ENCODE measurements around the gene STK39. TPM values are rescaled to one million over a fixed set of nuclear protein-coding genes. Genes with fewer than 3 reads are reported as not detected.

The STK39 gene
- total and polyA plus RNA-seq, 11 donors, result 13.1 to 40.1 (median 21.5) TPM

DNA sequence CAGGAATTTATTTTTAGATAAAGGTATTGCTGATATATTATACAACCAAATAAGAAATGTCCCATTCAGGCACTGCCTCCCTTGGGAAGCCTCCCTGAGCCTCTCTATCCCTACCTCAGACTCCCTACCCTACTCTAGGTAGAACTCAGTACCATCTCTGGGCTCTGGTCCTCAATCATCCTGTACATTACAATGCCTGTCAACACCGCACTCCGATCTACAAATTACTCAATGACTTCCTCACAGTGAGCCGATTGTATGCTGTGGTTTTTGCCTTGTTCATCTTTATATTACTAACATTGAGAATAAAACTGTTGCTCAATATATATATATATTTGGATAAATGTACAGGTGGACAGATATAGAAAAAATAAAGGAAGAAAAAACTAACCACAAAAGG is 207.5 kb downstream of the STK39 start:
- TF ChIP-seq CTCF (IDR thresholded peaks at IDR 0.05) (no peak), POLR2A (IDR thresholded peaks at IDR 0.05) (no peak)

DNA sequence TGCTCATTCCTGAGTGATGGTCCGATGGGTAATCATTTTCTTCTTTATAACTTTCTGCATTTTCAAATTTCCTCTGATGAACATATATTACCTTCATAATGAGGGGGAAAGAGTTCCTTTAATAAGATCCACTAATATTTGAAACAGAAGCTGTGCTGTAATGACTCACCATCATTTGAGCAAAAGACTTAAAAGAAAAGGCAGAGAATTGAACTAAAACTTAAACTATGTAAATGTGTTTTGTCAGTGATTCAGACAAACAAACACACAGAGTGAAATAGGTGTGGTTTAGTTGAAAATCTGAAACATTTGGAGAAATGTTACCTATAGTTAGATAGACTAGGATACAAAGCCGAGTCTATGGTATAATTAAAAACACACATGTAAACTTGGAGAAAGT is 209.6 kb downstream of the STK39 start:
- peaks cover 0 to 7% (median 0%) of the 10 kb centered on the region in 9 donors for H3K36me3 ChIP-seq
- ATAC-seq (no peak), DNase-seq (no peak)
- no peak for TF ChIP-seq CTCF (IDR thresholded peaks at IDR 0.05)
- no peak for TF ChIP-seq POLR2A (IDR thresholded peaks at IDR 0.05)
- WGBS, 4 donors, result 92 to 98% (median 95%) methylated on average over 2 of the region's 2 CpGs
- H3K4me3 ChIP-seq, result no peak overlapping the region
- intact Hi-C loops (cut with DNase I), result no loop called here
- H3K27ac ChIP-seq, result no peak overlapping the region
- H3K9me3 ChIP-seq, result no peaks in the 10 kb centered on the region
- H3K27me3 ChIP-seq, result no peaks in the 10 kb centered on the region
- H3K4me1 ChIP-seq, result no peaks in the 10 kb centered on the region

More for the DNA sequence above, 207.5 kb downstream of the STK39 start:
- intact Hi-C loops (cut with DNase I), result no loop called here
- no peaks in the 10 kb centered on the region for H3K36me3 ChIP-seq
- H3K4me3 ChIP-seq, result no peak overlapping the region
- H3K4me1 ChIP-seq, result no peaks in the 10 kb centered on the region
- no peaks in the 10 kb centered on the region for H3K9me3 ChIP-seq
- H3K27me3 ChIP-seq, result no peaks in the 10 kb centered on the region
- no peak overlapping the region for H3K27ac ChIP-seq
- ATAC-seq (no peak), DNase-seq (no peak)
- 67 to 90% (median 87%) methylated on average over 3 of the region's 3 CpGs for WGBS, 4 donors

GRCh38 chr2:168035458-168035857 is 211.9 kb downstream of the STK39 start:
- H3K36me3 ChIP-seq, result peaks cover 0 to 7% (median 0%) of the 10 kb centered on the region in 9 donors
- H3K9me3 ChIP-seq, result no peaks in the 10 kb centered on the region
- H3K27me3 ChIP-seq, result no peaks in the 10 kb centered on the region
- no peaks in the 10 kb centered on the region for H3K4me1 ChIP-seq
- WGBS, 4 donors, result 93 to 96% (median 96%) methylated on average over 5 of the region's 5 CpGs
- TF ChIP-seq POLR2A (IDR thresholded peaks at IDR 0.05) (no peak), CTCF (IDR thresholded peaks at IDR 0.05) (no peak)
- no peak overlapping the region for H3K4me3 ChIP-seq
- intact Hi-C loops (cut with DNase I), result no loop called here
- H3K27ac ChIP-seq, result no peak overlapping the region
- DNase-seq (no peak), ATAC-seq (no peak)

DNA sequence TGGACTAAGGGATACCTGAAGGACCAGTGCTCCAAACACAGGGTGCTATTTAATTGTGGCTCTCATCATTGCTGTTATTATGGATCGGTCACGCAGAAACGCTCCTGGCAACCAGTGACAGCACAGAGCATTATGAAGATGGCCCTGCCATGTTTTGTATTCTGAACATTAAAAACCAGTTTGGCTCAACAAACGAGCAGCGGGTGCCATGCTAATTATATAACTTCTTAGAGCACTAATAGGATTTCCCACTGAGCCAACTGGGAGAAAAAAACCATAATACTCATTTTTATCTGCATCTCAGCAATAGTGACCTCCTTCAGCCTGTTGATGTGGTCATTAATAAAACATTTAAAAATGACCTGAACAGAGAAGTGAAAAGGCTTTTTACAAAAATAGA is 212.8 kb downstream of the STK39 start:
- intact Hi-C loops (cut with DNase I), result no loop called here
- ATAC-seq (no peak), DNase-seq (no peak)
- TF ChIP-seq CTCF (IDR thresholded peaks at IDR 0.05) (no peak), POLR2A (IDR thresholded peaks at IDR 0.05) (no peak)
- H3K4me3 ChIP-seq, result no peak overlapping the region
- no peaks in the 10 kb centered on the region for H3K27me3 ChIP-seq
- WGBS, 4 donors, result 96 to 97% (median 97%) methylated on average over 5 of the region's 5 CpGs
- no peaks in the 10 kb centered on the region for H3K4me1 ChIP-seq
- H3K36me3 ChIP-seq, result peaks cover 0 to 7% (median 0%) of the 10 kb centered on the region in 9 donors
- no peaks in the 10 kb centered on the region for H3K9me3 ChIP-seq
- H3K27ac ChIP-seq, result no peak overlapping the region

Data from heart left ventricle (tissue), 16 donors.